ENCODE data around the gene TP73. TPM values are rescaled to one million over a fixed set of nuclear protein-coding genes. Genes with fewer than 3 reads are reported as not detected.

TP73 gene
- total RNA-seq, 1 donor = not detected

DNA sequence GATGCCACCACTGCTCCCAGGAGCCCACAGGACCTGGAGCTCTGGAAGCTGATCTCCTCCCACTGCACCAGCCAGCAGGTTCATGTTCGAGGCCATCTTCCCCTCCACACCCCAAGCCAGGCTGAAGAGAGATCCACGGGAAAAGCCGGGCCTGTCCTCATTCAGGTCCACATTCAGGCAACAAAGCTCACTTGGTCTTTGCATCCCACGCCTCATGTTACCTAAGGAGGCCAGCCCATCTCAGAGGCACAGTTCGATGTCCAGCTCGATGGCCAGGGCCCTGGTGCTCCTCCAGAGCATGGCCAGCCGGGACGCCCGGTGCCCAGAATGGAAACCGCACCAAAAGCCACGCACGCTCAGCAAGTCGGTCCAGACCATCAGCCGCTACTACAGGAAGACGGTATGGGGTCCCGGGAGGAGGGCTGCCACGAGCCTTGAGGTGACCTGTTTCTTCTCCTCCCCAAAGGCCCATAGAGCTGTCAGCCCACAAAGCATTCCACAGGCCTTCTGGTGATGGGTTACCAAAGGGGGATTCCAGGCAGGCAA lies 100.2 kb downstream of the TP73 start, which contains the start of gene CCDC27:
Gene CCDC27 (plus strand): TSS at position 51 of the 546 bp plus-strand sequence. CDS start 32 bp downstream, at position 83.
- no peak for DNase-seq (ENCODE audit: low read depth)
- no peak for TF ChIP-seq CTCF (IDR thresholded peaks at IDR 0.05; ENCODE audit: insufficient read depth, low read depth, low read length)
- no peak within 1 kb of the TSS for H3K4me3 ChIP-seq (ENCODE audit: low read depth, low read length)

DNA sequence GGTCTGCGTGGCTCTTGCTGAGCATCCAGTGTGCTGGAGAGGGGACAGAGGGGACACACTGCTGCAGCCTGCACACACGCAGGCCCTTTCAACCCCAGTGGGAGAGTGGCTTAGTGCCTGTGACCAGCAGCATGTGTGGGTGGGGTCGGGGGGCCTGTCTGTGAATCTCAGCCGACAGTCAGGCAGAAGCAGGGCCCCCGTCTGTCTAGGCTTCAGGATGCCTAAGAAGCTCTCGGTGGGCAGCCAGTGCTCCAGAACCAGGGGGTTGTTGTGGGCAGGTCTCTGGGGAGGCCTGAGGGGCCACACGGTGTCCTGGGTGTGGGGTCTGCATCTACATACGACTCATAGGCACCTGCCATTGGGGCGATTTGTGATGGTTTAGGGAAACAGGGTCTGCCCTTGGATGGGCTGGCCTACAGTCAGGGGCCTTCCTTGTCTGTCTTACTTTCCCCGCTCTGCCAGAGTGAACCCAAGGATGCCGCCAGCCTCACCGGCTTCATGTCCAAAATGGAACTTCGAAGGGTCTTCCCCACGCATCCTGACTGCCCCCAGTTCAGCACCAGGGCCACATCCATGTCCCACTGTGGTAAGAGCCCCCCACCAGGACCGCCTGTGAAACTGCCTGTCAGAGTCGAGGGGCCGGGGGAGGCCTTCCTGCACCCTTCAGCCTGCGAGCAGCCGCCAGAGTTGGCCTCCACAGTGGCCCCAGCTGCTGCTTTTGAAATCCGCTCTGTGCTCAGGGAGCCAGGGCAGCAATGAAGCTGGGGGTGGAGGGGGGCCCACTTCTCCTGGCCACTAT lies 101.5 kb downstream of the TP73 start:
- DNase-seq (ENCODE audit: low read depth) = no peak
- H3K4me3 ChIP-seq (ENCODE audit: low read depth, low read length) = no peak overlapping the region
- TF ChIP-seq CTCF (IDR thresholded peaks at IDR 0.05; ENCODE audit: insufficient read depth, low read depth, low read length) = no peak

GRCh38 chr1:3756394-3756793 lies 104.1 kb downstream of the TP73 start:
- no peak for TF ChIP-seq CTCF (IDR thresholded peaks at IDR 0.05; ENCODE audit: insufficient read depth, low read depth, low read length)
- DNase-seq (ENCODE audit: low read depth) = no peak
- no peak overlapping the region for H3K4me3 ChIP-seq (ENCODE audit: low read depth, low read length)

- no peak for DNase-seq (ENCODE audit: low read depth)
- H3K4me3 ChIP-seq (ENCODE audit: low read depth, low read length) = no peak overlapping the region
- no peak for TF ChIP-seq CTCF (IDR thresholded peaks at IDR 0.05; ENCODE audit: insufficient read depth, low read depth, low read length)
These were observed 106.8 kb downstream of the TP73 start for GRCh38 chr1:3759164-3759563.

DNA sequence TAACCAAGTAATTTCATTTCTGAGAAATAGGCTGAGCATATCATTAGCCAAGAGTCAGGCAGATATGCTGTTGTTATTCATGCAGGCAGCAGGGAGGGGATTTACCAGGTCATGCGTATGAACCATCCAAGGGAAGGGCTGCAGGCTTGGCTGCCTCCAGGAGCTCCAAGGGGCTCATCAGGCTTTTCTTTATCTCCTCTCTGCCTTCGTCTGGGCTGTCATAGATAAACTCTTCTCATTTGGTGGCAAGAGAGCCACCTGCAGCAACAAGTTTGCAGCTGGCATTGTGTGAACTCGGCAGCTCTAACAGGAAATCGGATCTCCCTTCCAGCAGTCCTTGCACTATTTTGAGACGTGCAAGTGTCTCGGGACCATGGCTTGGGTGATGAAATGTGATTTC lies 107.5 kb downstream of the TP73 start:
- no peak for TF ChIP-seq CTCF (IDR thresholded peaks at IDR 0.05; ENCODE audit: insufficient read depth, low read depth, low read length)
- DNase-seq (ENCODE audit: low read depth) = no peak
- no peak overlapping the region for H3K4me3 ChIP-seq (ENCODE audit: low read depth, low read length)

DNA sequence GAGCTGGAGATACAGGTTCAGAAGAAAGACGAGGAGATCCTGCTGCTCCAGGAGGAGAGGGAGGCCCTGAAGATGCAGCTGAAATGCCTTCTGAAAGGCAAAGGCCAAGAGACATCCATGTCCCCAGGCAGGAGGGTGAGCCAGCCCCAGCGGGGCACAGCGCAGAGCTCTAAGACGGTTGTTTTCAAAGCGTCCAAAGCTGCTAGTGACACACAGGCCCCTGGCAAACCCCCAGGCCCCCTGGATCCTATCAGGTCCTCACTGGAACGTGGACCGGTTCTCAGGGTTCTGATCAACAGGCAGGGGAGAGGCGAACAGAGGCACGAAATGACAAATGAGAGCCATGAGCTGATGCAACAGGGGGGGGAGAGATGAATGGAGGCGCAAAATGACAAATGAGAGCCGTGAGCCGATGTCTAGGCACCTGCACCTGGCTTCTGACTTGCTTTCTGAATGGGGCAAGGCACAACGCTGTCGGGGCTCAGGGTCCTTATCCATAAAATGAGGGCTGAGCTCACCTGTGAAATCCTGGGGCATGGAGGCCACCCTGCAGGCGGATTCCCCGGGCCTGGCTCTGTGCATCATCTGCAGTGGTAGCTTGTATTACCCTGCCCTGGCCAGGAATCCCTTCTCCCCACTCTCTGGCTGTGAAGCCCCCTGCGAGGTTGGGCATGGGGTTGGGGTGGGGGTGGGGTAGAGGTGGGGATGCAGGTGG lies 109.1 kb downstream of the TP73 start:
- no peak for DNase-seq (ENCODE audit: low read depth)
- no peak for TF ChIP-seq CTCF (IDR thresholded peaks at IDR 0.05; ENCODE audit: insufficient read depth, low read depth, low read length)
- no peak overlapping the region for H3K4me3 ChIP-seq (ENCODE audit: low read depth, low read length)
